Spleen (tissue), 11 donors: ENCODE measurements around the gene C1QTNF12. TPM values are rescaled to one million over a fixed set of nuclear protein-coding genes. Genes with fewer than 3 reads are reported as not detected.
A peak's percentile ranks its signal among the peaks of the same experiment; 100 is the strongest.

Experiments
- DNase-seq: peaks from one replicate; pipeline ENCODE4 v3.0.0-alpha.2; 2020
- H3K27ac ChIP-seq, 8 donors: fragments of 200-600 bp; sonication (generic) in 7 of 8; 1 replicate in 4 of 8; 2 replicates in 4 of 8; pipeline versions ENCODE4 v1.5.0 to v1.8.0; 2016 to 2021; ENCODE audit warnings: inconsistent platforms in 4 of 8, mild to moderate bottlenecking in 4 of 8, moderate library complexity in 1 of 8
- H3K27me3 ChIP-seq, 7 donors: fragments of 200-600 bp; sonication (generic) in 6 of 7; replicated peaks in 1 of 7; 1 replicate in 4 of 7; 2 replicates in 3 of 7; pipeline versions ENCODE4 v1.5.0 to v1.8.0; 2016 to 2021; ENCODE audit warnings: inconsistent platforms in 3 of 7, mild to moderate bottlenecking in 1 of 7
- H3K36me3 ChIP-seq, 6 donors: fragments of 200-600 bp; sonication (generic) in 5 of 6; 1 replicate in 4 of 6; 2 replicates in 2 of 6; pipeline versions ENCODE4 v1.5.0 to v1.8.0; 2016 to 2021; ENCODE audit warnings: inconsistent platforms in 2 of 6
- H3K4me1 ChIP-seq, 6 donors: fragments of 200-600 bp; sonication (generic) in 5 of 6; 1 replicate in 3 of 6; 2 replicates in 3 of 6; pipeline versions ENCODE4 v1.5.0 to v1.8.0; 2016 to 2021; ENCODE audit warnings: inconsistent platforms in 3 of 6
- H3K4me3 ChIP-seq, 8 donors: fragments of 200-600 bp; sonication (generic) in 7 of 8; 1 replicate in 4 of 8; 2 replicates in 4 of 8; pipeline versions ENCODE4 v1.5.0 to v1.8.0; 2016 to 2021; ENCODE audit warnings: inconsistent platforms in 4 of 8, mild to moderate bottlenecking in 4 of 8, moderate library complexity in 2 of 8
- H3K9me3 ChIP-seq, 8 donors: fragments of 200-600 bp; sonication (generic) in 7 of 8; 1 replicate in 4 of 8; 2 replicates in 4 of 8; pipeline versions ENCODE4 v1.5.0 to v1.8.0; 2016 to 2021; ENCODE audit warnings: inconsistent platforms in 4 of 8
- POLR2A ChIP-seq, 3 donors: fragments of 450-650 bp; IDR thresholded peaks; one replicate each; pipeline ENCODE4 v1.5.1; 2017; ENCODE audit warnings: antibody characterized with exemption in 3 of 3, mild to moderate bottlenecking in 1 of 3
- POLR2AphosphoS5 ChIP-seq, 3 donors: sonication (generic); formaldehyde crosslinking; IDR thresholded peaks; one replicate each; pipeline ENCODE4 v1.5.1; 2017; ENCODE audit warnings: antibody characterized with exemption in 3 of 3
- WGBS, 5 donors: extraction: QIAGEN DNeasy Blood & Tissue Kit in 3 of 5; methylation state at CpG; one replicate each; pipeline versions ENCODE4 v1.1.5 to v1.1.7; 2013 to 2018; 5-methylcytosine and 5-hydroxymethylcytosine counted together
- intact Hi-C: fragments of 100-400 bp; cut with DNase I; formaldehyde crosslinking; loops from one replicate; pipeline ENCODE4 v1.15.0; 2023; ENCODE audit warnings: low total_unique reads
- polyA plus RNA-seq, 3 donors: library from polyadenylated mRNA; stranded (reverse); fragments of 200-250 nt; gene quantifications; one replicate each; pipeline ENCODE4 v1.2.1, GENCODE V29; 2013
- total RNA-seq, 7 donors: library from RNA; depleted of rRNA in 3 of 7; stranded (reverse); fragments of >200 nt in 3 of 7; fragmentation: NEBNext Ultra II Directional in 4 of 7; extraction: Animal tissue kit (Norgen Biotek cat#: 25700) in 4 of 7; gene quantifications; one replicate each; pipeline versions ENCODE4 v1.1.0 to v1.2.1, GENCODE V29; 2016 to 2021
- TF ChIP-seq, protein P1 (sequence below), 11 experiments: fragments of 200-600 bp in 7 of 11; fragments of 450-650 bp in 4 of 11; sonication (generic) in 4 of 11; IDR thresholded peaks in 8 of 11; conservative IDR thresholded peaks in 3 of 11; 1 replicate in 7 of 11; 2 replicates in 4 of 11; pipeline versions ENCODE4 v1.4.0 to v1.8.0; 2016 to 2021; ENCODE audit warnings: antibody characterized with exemption in 11 of 11, inconsistent platforms in 4 of 11, mild to moderate bottlenecking in 1 of 11
- donor health status: healthy with polysubstance abuse.
- donor health status: DM: no; HTN: no; CAD: no; lungs with moderate emphysema.
- donor health status: DM: no; HTN: no; CAD: no.
- donor health status: Bipolar disorder and iron deficiency.
- donor health status: healthy.
- donor health status: DM: no; HTN: no; CAD: no.
- donor health status: DM: yes; HTN: yes; CAD: no.

C1QTNF12 gene
- total and polyA plus RNA-seq, 10 donors: 0.87 to 5.5 (median 1.4) TPM; not detected in 3

- Histone ChIP-seq H3K27ac (peak within 1 kb of the TSS; percentile 81 to 94 (median 86)), H3K9me3 (no peaks in the 10 kb centered on the region), H3K27me3 (no peaks in the 10 kb centered on the region), H3K4me1 (peaks cover 26 to 62% (median 50%) of the 10 kb centered on the region in 6 donors), H3K36me3 (peaks cover 0 to 30% (median 1%) of the 10 kb centered on the region in 6 donors), H3K4me3 (peak within 1 kb of the TSS; percentile 84 to 98 (median 90))
- WGBS, 5 donors: 0 to 1% (median 0%) methylated on average over 47 to 104 of the region's 105 CpGs; no CpG with 5 or more reads in 1 of the 5 donors
- peak; percentile 99 for DNase-seq
- TF ChIP-seq POLR2AphosphoS5 (IDR thresholded peaks at IDR 0.05) (peak; percentile 87 to 92 (median 87)), POLR2A (IDR thresholded peaks at IDR 0.05) (peak in 1 of 3 donors; percentile 13)
- TF ChIP-seq, protein P1, sequence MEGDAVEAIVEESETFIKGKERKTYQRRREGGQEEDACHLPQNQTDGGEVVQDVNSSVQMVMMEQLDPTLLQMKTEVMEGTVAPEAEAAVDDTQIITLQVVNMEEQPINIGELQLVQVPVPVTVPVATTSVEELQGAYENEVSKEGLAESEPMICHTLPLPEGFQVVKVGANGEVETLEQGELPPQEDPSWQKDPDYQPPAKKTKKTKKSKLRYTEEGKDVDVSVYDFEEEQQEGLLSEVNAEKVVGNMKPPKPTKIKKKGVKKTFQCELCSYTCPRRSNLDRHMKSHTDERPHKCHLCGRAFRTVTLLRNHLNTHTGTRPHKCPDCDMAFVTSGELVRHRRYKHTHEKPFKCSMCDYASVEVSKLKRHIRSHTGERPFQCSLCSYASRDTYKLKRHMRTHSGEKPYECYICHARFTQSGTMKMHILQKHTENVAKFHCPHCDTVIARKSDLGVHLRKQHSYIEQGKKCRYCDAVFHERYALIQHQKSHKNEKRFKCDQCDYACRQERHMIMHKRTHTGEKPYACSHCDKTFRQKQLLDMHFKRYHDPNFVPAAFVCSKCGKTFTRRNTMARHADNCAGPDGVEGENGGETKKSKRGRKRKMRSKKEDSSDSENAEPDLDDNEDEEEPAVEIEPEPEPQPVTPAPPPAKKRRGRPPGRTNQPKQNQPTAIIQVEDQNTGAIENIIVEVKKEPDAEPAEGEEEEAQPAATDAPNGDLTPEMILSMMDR (IDR thresholded peaks at IDR 0.05 in 8 of 11, conservative IDR thresholded peaks at IDR 0.05 in 3 of 11): peak in 2 of 11 experiments; percentile 5 to 14
- intact Hi-C loops: no loop called here
Measured at GRCh38 chr1:1273512-1274298, 27.2 kb upstream of the C1QTNF12 start, which contains the start of gene UBE2J2. Gene UBE2J2, minus strand, starts transcription at chr1:1273854. Its CDS starts 5,862 bp downstream, at chr1:1267992.

GRCh38 chr1:1273209-1273511 is 26.6 kb upstream of the C1QTNF12 start:
- H3K27me3 ChIP-seq: no peaks in the 10 kb centered on the region
- DNase-seq: no peak
- peaks cover 26 to 67% (median 52%) of the 10 kb centered on the region in 6 donors for H3K4me1 ChIP-seq
- peak overlapping the region; percentile 84 to 98 (median 90) for H3K4me3 ChIP-seq
- TF ChIP-seq POLR2AphosphoS5 (IDR thresholded peaks at IDR 0.05) (no peak), POLR2A (IDR thresholded peaks at IDR 0.05) (no peak)
- TF ChIP-seq, protein P1 (IDR thresholded peaks at IDR 0.05 in 8 of 11, conservative IDR thresholded peaks at IDR 0.05 in 3 of 11): no peak
- no peaks in the 10 kb centered on the region for H3K9me3 ChIP-seq
- 0 to 3% (median 1%) methylated on average over 7 to 31 of the region's 31 CpGs; no CpG with 5 or more reads in 1 of the 5 donors for WGBS, 5 donors
- peaks cover 0 to 35% (median 4%) of the 10 kb centered on the region in 6 donors for H3K36me3 ChIP-seq
- intact Hi-C loops: no loop called here
- peak overlapping the region; percentile 77 to 94 (median 86) for H3K27ac ChIP-seq

DNA sequence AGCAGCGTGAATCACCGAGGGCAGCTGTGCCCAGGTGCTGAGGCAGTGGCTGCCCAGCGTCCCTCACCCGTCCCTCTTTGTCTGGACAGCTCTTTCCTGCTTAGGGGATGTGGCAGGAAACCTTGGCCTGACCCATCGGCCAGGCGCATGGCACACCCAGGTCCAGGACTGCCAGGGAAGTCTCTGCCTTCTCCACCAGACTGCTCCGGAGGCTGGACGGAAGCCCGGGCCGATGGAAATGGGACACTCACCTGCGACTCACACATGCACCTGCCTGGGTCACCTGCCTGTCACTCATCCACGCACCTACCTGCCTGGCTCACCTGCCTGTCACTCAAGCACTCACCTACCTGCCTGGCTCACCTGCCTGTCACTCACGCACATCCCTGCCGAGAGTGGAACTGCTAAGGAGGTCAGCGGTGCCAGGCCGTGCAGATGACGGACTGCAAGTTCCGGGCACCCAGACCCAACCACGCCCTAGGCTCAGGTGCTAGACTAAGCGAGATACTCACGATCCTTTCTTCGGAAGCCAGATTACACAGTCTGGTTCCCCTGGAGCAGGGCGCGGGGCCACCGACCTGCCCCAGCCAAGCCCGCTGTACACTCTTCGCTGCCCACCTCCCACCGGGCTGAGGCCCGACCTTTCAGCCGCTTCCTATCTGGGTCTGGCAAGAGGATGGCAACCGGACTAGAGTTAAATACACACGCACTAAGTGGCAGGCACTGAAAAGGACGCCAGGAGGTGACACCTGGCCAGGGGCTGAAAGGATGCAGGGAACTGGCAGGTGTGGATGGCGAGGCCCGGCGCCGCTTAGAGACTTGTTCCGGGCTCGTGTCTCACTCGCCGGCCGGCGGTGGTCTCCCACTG is 26.1 kb upstream of the C1QTNF12 start:
- H3K27me3 ChIP-seq: no peaks in the 10 kb centered on the region
- TF ChIP-seq POLR2AphosphoS5 (IDR thresholded peaks at IDR 0.05) (peak; percentile 33 to 53 (median 46)), POLR2A (IDR thresholded peaks at IDR 0.05) (no peak)
- TF ChIP-seq, protein P1 (IDR thresholded peaks at IDR 0.05 in 8 of 11, conservative IDR thresholded peaks at IDR 0.05 in 3 of 11): no peak
- H3K36me3 ChIP-seq: peaks cover 0 to 41% (median 7%) of the 10 kb centered on the region in 6 donors
- WGBS, 5 donors: 38 to 63% (median 40%) methylated on average over 27 to 43 of the region's 43 CpGs
- H3K9me3 ChIP-seq: no peaks in the 10 kb centered on the region
- H3K27ac ChIP-seq: peak overlapping the region; percentile 77 to 94 (median 86)
- intact Hi-C loops: no loop called here
- peaks cover 26 to 73% (median 55%) of the 10 kb centered on the region in 6 donors for H3K4me1 ChIP-seq
- peak; percentile 79 for DNase-seq
- H3K4me3 ChIP-seq: peak overlapping the region; percentile 84 to 98 (median 90)
